ENCODE measurements around the gene AGMAT. TPM values are rescaled to one million over a fixed set of nuclear protein-coding genes. Genes with fewer than 3 reads are reported as not detected.

AGMAT gene
- total RNA-seq, 1 donor from 2014 or later = 0.22 TPM

DNA sequence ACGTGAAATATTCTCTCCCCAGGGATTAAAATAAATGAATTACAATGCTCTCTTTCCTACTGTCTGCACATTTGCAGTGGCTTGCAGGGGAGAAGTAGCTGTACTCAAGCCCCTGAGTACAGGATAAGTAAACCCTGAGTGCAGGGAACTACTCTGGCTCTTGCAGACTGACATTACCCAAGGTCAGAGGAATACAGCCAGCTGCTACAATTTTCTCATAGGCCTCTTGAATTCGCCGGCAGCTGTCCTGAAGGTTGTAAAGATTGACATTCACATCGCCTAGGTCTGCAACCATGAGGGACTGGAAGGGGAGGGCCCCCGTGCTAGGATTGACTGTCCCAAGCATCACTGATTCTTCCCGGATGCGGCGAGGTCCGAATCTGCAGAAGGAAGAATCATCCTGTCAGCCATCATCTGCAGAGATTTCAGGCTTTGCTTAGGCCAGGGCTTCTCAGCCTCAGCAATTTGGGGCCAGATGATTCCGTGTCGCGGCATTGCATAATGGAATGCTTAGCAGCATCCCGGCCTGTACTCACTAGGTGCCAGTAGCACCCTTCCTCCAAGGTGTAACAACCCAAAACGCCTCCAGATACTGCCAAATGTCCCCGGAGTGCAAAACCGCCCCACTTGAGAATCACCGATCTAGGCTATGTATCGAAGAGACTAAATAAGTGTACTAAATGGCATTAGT is 1.7 kb downstream of the AGMAT start:
- DNase-seq = no peak
- H3K27me3 Mint-ChIP-seq (ENCODE audit: unreplicated experiment) = peaks cover 2% of the 10 kb centered on the region
- no peaks in the 10 kb centered on the region for H3K36me3 Mint-ChIP-seq (ENCODE audit: unreplicated experiment)
- H3K9me3 Mint-ChIP-seq (ENCODE audit: unreplicated experiment) = peaks cover 6% of the 10 kb centered on the region
- no peak overlapping the region for H3K27ac Mint-ChIP-seq (ENCODE audit: unreplicated experiment)
- TF ChIP-seq, protein P1, sequence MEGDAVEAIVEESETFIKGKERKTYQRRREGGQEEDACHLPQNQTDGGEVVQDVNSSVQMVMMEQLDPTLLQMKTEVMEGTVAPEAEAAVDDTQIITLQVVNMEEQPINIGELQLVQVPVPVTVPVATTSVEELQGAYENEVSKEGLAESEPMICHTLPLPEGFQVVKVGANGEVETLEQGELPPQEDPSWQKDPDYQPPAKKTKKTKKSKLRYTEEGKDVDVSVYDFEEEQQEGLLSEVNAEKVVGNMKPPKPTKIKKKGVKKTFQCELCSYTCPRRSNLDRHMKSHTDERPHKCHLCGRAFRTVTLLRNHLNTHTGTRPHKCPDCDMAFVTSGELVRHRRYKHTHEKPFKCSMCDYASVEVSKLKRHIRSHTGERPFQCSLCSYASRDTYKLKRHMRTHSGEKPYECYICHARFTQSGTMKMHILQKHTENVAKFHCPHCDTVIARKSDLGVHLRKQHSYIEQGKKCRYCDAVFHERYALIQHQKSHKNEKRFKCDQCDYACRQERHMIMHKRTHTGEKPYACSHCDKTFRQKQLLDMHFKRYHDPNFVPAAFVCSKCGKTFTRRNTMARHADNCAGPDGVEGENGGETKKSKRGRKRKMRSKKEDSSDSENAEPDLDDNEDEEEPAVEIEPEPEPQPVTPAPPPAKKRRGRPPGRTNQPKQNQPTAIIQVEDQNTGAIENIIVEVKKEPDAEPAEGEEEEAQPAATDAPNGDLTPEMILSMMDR (IDR thresholded peaks at IDR 0.05; ENCODE audit: partially characterized antibody, unreplicated experiment) = no peak
- H3K4me1 Mint-ChIP-seq (ENCODE audit: low read depth, unreplicated experiment) = no peaks in the 10 kb centered on the region
- no peak overlapping the region for H3K4me3 Mint-ChIP-seq (ENCODE audit: unreplicated experiment)

DNA sequence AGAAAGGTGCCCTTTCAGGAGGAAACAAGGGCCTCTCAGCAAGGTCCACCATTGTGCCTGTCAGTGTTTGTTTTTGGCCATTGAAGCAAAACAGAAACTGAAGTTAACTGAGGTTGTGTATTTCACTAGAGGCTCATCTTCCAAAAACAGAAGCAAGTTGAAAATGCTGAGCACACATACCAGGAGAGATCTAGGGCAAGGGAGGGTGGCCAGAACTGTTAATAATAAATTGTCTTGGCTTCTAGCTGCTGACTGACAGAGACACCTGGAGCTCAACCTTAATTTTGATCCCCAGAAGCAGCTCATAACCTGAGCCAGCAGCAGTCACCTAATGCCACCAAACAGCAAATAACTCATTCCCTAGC is 5.2 kb downstream of the AGMAT start:
- peaks cover 2% of the 10 kb centered on the region for H3K27me3 Mint-ChIP-seq (ENCODE audit: unreplicated experiment)
- no peak for DNase-seq
- H3K4me3 Mint-ChIP-seq (ENCODE audit: unreplicated experiment) = no peak overlapping the region
- H3K27ac Mint-ChIP-seq (ENCODE audit: unreplicated experiment) = no peak overlapping the region
- peaks cover 3% of the 10 kb centered on the region for H3K9me3 Mint-ChIP-seq (ENCODE audit: unreplicated experiment)
- H3K36me3 Mint-ChIP-seq (ENCODE audit: unreplicated experiment) = no peaks in the 10 kb centered on the region
- H3K4me1 Mint-ChIP-seq (ENCODE audit: low read depth, unreplicated experiment) = no peaks in the 10 kb centered on the region
- TF ChIP-seq, protein P1 (IDR thresholded peaks at IDR 0.05; ENCODE audit: partially characterized antibody, unreplicated experiment) = no peak

DNA sequence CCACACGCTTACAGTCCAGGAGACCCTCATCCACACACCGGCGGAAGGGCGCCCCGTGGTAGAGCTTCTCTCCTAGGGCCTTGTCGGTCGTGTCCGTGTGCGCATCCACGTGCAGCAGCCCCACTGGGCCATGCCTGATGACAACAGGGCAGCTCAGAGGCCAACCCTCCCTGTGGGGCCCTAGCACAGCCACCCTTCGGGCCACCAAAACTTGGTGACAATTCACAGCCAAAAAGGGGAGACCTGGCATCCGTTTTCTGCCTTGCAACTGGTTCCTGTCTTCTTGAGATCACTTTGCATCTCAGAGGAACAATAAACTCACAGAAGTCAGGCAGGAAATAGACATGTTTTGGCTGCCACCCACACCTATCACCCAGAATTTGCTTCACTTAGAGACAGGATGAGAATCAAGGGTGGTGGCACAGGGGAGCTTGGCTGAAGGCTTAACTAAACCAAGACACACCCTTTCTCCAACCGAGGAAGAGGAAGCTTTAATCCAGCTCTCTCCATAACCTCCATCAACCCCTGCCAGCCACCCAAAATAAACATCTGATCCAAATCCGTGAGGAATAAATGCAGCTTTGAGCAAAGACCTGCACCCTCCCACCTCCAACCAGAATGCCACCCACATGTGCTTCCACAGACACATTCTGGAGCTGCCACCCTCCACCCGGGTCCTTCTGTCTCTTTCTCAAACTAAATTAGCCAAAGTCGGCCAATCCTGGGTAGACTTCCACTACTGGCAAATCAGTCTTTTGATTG is 5.7 kb downstream of the AGMAT start:
- TF ChIP-seq, protein P1 (IDR thresholded peaks at IDR 0.05; ENCODE audit: partially characterized antibody, unreplicated experiment) = no peak
- Mint-ChIP-seq H3K36me3 (ENCODE audit: unreplicated experiment) (no peaks in the 10 kb centered on the region), H3K4me1 (ENCODE audit: low read depth, unreplicated experiment) (no peaks in the 10 kb centered on the region), H3K4me3 (ENCODE audit: unreplicated experiment) (no peak overlapping the region), H3K27me3 (ENCODE audit: unreplicated experiment) (peaks cover 2% of the 10 kb centered on the region), H3K9me3 (ENCODE audit: unreplicated experiment) (peaks cover 3% of the 10 kb centered on the region), H3K27ac (ENCODE audit: unreplicated experiment) (no peak overlapping the region)
- DNase-seq = no peak

DNA sequence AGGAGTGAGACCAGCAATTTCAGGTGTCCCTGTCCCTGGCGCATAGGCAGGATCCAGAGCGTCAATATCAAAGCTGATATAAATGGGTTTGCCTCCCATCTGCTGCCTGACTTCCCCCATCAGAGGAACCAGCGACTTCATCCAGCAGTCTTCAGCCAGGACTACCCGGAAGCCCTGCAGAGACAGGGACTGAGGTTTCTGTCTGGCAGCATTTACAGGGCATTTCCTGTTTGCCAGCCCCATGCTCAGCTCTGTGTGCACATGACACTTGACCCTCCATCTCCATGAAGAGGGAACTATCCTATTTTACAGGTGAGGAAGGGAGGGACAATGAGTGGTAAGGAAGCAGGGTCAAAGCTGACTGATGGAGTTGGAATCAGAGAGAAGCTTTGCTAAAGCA is 7.2 kb downstream of the AGMAT start:
- no peaks in the 10 kb centered on the region for H3K4me1 Mint-ChIP-seq (ENCODE audit: low read depth, unreplicated experiment)

More for the DNA sequence above, 7.2 kb downstream of the AGMAT start:
- DNase-seq = no peak
- Mint-ChIP-seq H3K27ac (ENCODE audit: unreplicated experiment) (no peak overlapping the region), H3K27me3 (ENCODE audit: unreplicated experiment) (no peaks in the 10 kb centered on the region), H3K36me3 (ENCODE audit: unreplicated experiment) (no peaks in the 10 kb centered on the region), H3K9me3 (ENCODE audit: unreplicated experiment) (no peaks in the 10 kb centered on the region), H3K4me3 (ENCODE audit: unreplicated experiment) (no peak overlapping the region)
- TF ChIP-seq, protein P1 (IDR thresholded peaks at IDR 0.05; ENCODE audit: partially characterized antibody, unreplicated experiment) = no peak
